Measurements from ENCODE around the gene RASSF5. TPM values are rescaled to one million over a fixed set of nuclear protein-coding genes. Genes with fewer than 3 reads are reported as not detected.

The RASSF5 gene
- total RNA-seq, 4 donors from 2014 or later: 7.4 to 35.5 (median 10.0) TPM

DNA sequence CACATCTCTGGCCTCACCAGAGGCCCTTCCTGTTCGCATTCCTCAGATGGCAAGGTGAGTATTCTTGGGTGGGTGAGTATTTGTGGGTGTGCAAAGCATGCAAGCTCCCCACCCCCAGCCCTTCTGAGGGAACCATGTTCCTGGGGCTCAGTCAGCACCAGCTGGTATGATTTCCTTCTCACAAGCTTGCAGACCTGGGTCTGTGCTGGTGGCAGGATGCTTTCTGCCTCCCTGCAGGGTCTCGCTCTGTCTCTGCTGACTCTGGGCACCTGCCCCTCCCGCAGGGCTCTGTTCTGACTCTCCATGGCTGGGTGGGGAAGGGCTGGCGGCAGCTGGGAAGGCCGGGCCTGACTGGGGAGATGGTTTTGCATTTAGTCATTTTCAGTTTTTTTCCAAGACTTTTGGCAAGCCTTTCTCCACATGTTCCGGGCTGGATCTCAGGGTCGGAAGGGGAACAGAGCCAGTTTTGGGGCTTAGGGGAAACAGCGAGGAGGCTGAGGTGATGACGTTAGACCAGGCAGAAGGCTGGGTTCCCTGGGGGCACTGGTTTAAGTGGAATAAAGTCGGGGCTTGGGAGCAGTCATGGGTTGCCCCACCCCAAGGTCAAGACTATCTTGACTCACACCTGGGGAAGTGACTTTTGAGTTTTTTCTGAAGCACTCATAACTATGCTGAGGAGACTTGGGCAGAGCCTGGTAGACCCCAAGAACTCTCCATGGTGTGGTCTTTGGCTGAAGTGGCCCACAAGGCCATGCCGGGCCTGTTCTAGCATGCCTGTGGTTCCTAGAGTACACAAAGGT, 6.2 kb downstream of the RASSF5 start:
- TF ChIP-seq CTCF (IDR thresholded peaks at IDR 0.05): no peak
- TF ChIP-seq POLR2A (IDR thresholded peaks at IDR 0.05): no peak
- Histone ChIP-seq H3K4me3 (no peak overlapping the region), H3K36me3 (no peaks in the 10 kb centered on the region), H3K27ac (peak overlapping the region in 3 of 4 donors; percentile 14 to 52 (median 50)), H3K9me3 (no peaks in the 10 kb centered on the region), H3K27me3 (peaks cover 0 to 3% of the 10 kb centered on the region in 2 donors), H3K4me1 (peaks cover 0 to 26% (median 0%) of the 10 kb centered on the region in 4 donors)
- peak; percentile 24 to 56 (median 50) for DNase-seq

GRCh38 chr1:206514813-206515387, 7.6 kb downstream of the RASSF5 start:
- DNase-seq: no peak
- no peak for TF ChIP-seq CTCF (IDR thresholded peaks at IDR 0.05)
- no peak for TF ChIP-seq POLR2A (IDR thresholded peaks at IDR 0.05)
- Histone ChIP-seq H3K36me3 (no peaks in the 10 kb centered on the region), H3K27me3 (no peaks in the 10 kb centered on the region), H3K4me1 (peaks cover 0 to 19% (median 0%) of the 10 kb centered on the region in 4 donors), H3K27ac (no peak overlapping the region), H3K9me3 (no peaks in the 10 kb centered on the region), H3K4me3 (no peak overlapping the region)

DNA sequence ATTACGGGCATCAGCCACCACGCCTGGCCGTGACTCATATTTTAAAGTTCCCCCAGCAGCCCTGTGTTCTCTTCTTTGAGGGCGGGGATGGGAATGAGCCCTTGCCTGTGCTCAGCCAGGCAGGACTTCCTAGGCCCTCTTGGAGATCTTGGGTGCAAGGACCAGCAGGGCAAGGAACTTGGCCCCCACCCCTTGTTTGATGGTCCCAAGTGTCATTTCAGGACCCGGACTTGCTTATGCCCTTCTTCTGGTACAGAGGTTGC, 9.3 kb downstream of the RASSF5 start:
- no peak overlapping the region for H3K27ac ChIP-seq
- TF ChIP-seq CTCF (IDR thresholded peaks at IDR 0.05) (no peak), POLR2A (IDR thresholded peaks at IDR 0.05) (no peak)
- H3K4me3 ChIP-seq: no peak overlapping the region
- peaks cover 0 to 19% (median 0%) of the 10 kb centered on the region in 4 donors for H3K4me1 ChIP-seq
- no peak for DNase-seq
- H3K27me3 ChIP-seq: no peaks in the 10 kb centered on the region
- H3K36me3 ChIP-seq: no peaks in the 10 kb centered on the region
- H3K9me3 ChIP-seq: no peaks in the 10 kb centered on the region

GRCh38 chr1:206517784-206518183, 10.5 kb downstream of the RASSF5 start:
- TF ChIP-seq POLR2A (IDR thresholded peaks at IDR 0.05) (no peak), CTCF (IDR thresholded peaks at IDR 0.05) (no peak)
- Histone ChIP-seq H3K27ac (no peak overlapping the region), H3K27me3 (no peaks in the 10 kb centered on the region), H3K36me3 (no peaks in the 10 kb centered on the region), H3K4me3 (no peak overlapping the region), H3K4me1 (peaks cover 0 to 9% (median 0%) of the 10 kb centered on the region in 4 donors), H3K9me3 (no peaks in the 10 kb centered on the region)
- no peak for DNase-seq

- Histone ChIP-seq H3K27ac (no peak overlapping the region), H3K4me1 (peaks cover 0 to 6% (median 0%) of the 10 kb centered on the region in 4 donors), H3K27me3 (no peaks in the 10 kb centered on the region), H3K36me3 (no peaks in the 10 kb centered on the region), H3K4me3 (no peak overlapping the region), H3K9me3 (no peaks in the 10 kb centered on the region)
- DNase-seq: no peak
- TF ChIP-seq POLR2A (IDR thresholded peaks at IDR 0.05) (no peak), CTCF (IDR thresholded peaks at IDR 0.05) (no peak)
These were observed 10.9 kb downstream of the RASSF5 start for GRCh38 chr1:206518206-206518605.

All from Peyer's patch (tissue), 4 donors.